Stimulated activated naive CD4-positive, alpha-beta T cell (primary cell): ENCODE data around the gene PLCD1.

ENCODE experiments used
- DNase-seq, 6 experiments: peaks; one replicate each; lab custom pipeline; 2025; lab: John Stamatoyannopoulos, UW

The PLCD1 gene

GRCh38 chr3:37964146-37964545, 65.3 kb downstream of the PLCD1 start:
- no peak for DNase-seq

- DNase-seq: no peak
Observed at GRCh38 chr3:37963635-37964034, 65.8 kb downstream of the PLCD1 start.

DNA sequence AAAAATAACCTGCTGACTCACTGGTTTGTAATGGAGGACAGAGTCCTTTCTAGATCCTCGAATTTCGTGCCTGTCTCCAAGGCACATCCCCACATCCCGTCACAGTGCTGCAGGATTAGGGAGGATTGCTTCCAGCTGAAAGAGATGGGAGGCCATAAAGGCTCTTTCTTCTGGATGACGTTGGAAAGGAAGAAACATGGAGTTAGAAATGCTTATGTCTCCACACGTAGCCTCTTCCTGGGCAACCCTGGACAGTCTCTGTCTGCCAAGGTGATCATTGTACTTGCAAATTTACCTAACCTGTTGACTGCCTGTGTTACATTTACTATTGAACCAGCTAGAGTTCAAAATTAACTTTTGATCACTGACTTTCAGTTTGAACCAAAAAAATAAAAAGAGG, 66.4 kb downstream of the PLCD1 start:
- DNase-seq: no peak

GRCh38 chr3:37961622-37962431, 67.6 kb downstream of the PLCD1 start:
- no peak for DNase-seq

- DNase-seq: peak in 1 of 6 experiments; percentile 30
Observed at GRCh38 chr3:37957539-37957936, 71.9 kb downstream of the PLCD1 start.
